Astrocyte of the cerebellum (primary cell): ENCODE measurements around the gene PLA2G4D.

ENCODE experiments used
- DNase-seq: peaks from one replicate; pipeline ENCODE4 v3.0.0-alpha.2; 2011; ENCODE audit warnings: low read depth
- H3K4me3 ChIP-seq: 2 replicates; pipeline ENCODE4 v1.5.1; 2011; ENCODE audit warnings: mild to moderate bottlenecking, low read depth, low read length, moderate library complexity
- in situ Hi-C: cut with HindIII; loops from 2 replicates; pipeline ENCODE4 v1.10.0; 2017; ENCODE audit warnings: low sequenced_read_pairs
- TF ChIP-seq, protein P1 (sequence below): IDR thresholded peaks from 2 replicates; pipeline ENCODE4 v1.5.1; 2012; ENCODE audit warnings: low read length, low read depth, moderate library complexity, mild to moderate bottlenecking; ENCODE audit errors: missing control alignments

PLA2G4D gene

GRCh38 chr15:42083916-42084315, 10.4 kb downstream of the PLA2G4D start:
- in situ Hi-C loops: no loop called here
- no peak overlapping the region for H3K4me3 ChIP-seq
- TF ChIP-seq, protein P1, sequence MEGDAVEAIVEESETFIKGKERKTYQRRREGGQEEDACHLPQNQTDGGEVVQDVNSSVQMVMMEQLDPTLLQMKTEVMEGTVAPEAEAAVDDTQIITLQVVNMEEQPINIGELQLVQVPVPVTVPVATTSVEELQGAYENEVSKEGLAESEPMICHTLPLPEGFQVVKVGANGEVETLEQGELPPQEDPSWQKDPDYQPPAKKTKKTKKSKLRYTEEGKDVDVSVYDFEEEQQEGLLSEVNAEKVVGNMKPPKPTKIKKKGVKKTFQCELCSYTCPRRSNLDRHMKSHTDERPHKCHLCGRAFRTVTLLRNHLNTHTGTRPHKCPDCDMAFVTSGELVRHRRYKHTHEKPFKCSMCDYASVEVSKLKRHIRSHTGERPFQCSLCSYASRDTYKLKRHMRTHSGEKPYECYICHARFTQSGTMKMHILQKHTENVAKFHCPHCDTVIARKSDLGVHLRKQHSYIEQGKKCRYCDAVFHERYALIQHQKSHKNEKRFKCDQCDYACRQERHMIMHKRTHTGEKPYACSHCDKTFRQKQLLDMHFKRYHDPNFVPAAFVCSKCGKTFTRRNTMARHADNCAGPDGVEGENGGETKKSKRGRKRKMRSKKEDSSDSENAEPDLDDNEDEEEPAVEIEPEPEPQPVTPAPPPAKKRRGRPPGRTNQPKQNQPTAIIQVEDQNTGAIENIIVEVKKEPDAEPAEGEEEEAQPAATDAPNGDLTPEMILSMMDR: no peak
- no peak for DNase-seq

DNA sequence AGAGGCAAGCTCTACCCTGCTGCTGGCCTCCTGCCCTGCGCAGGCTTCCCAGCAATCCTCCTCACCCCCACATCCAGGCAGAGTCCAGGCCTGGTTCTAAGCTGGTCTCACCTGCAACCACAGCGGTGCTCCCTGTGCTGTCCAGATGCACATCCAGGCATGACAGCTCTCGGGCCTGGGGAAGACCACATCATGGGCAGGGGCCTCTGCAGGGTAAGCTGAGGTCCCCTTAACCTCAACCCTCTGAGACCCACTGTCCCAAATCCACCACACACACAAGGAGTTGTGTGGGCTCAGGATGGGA, 10.8 kb downstream of the PLA2G4D start:
- in situ Hi-C loops: no loop called here

DNA sequence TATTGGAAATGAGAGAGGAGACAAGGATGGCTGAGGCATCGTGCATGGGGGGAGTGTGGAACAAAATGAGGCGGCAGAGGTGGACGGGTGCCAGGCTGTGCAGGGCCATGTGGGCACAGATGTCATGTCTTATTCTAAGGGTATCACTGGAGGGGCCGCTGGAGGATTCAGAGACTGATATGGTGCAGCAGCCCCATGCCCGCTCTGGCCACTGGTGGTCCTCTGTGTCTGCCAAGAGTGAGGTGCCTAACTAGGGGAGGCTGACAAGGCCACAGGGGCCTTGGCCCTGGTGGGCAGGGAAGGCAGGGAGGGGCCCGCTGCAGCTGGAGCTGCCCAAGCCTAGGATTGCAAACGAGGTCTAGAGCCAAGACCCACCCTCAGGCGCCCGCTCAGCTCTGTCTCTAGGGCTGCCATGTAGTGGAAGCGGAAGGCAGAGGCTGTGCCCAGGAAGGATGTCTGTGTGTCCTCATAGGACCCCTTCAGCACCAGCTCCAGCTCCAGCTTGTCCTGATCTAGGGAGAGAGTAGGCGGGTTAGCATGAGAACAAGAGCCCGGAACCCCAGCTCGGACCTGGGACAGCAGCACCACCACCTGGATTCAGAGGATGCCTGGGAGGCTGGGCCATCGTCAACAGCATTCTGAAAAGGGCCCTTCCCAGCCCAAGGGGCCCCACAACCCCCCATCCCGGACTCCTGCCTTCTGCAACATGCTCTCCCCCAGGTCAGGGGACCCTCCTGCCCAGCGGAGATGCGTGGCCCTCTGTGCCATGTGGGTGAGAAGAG, 11.3 kb downstream of the PLA2G4D start:
- no peak overlapping the region for H3K4me3 ChIP-seq
- in situ Hi-C loops: no loop called here
- DNase-seq: no peak
- TF ChIP-seq, protein P1: no peak

More for the DNA sequence above, 10.8 kb downstream of the PLA2G4D start:
- no peak for DNase-seq
- no peak overlapping the region for H3K4me3 ChIP-seq
- TF ChIP-seq, protein P1: no peak

DNA sequence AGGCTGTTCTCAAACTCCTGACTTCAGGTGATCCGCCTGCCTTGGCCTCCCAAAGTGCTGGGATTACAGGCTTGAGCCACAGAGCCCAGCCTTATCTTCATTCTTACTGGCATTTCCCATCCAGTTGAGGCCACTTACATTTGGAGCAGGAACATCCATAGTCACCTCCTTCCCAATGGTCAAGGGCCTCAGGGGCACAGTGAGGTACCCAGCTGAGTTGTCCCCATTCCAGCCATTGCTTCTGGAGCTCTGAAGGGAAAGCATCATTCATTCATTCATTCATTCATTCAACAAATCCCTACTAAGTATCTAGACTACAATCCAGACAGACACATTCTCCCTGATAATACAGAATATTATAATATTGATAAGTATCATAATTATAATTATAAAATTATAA, 12.2 kb downstream of the PLA2G4D start:
- in situ Hi-C loops: no loop called here
- no peak overlapping the region for H3K4me3 ChIP-seq
- TF ChIP-seq, protein P1: no peak
- no peak for DNase-seq

DNA sequence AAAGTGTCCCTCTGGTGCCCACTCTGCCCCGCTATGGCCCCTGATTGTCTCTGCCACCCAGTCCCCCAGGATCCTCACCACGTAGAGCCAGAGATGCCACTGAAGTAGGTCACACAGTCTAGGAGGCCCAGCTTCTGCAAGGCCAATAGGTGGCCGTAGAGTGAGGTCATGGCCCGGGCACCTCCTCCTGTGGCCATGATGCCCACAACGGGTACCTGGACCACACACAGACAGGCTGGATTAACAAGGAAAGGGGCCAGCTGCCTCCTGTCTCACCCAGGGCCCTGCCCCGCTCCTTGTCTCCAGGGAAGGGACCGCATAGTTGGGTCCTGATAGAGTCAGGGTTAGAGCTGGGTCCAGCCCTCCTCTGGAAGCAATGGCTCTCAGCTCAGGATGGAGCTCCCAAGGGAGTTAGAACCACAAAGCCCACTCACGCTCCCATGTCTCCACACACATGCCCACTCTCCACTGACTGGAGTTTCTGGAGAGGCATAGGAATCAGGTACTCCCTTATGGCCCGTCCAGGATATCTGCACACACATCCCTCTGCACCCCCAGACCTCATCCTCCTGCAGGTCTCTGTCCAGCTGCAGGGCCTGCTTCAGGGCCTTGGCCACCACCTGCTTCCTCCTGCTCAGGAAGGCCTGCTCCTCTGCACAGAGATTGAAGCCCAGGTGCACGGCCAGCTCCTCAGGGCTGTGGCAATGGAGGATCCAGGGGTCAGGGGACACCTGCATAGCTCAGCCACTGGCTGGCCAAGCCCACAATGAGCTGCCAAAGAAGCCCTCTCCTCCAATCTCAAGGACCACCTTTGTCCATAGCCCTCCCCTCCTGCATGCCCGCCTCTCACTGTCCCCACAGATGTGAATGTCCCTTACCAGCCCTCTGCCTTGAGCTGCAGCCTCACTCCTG, 13.2 kb downstream of the PLA2G4D start:
- TF ChIP-seq, protein P1: no peak
- H3K4me3 ChIP-seq: no peak overlapping the region
- in situ Hi-C loops: no loop called here
- no peak for DNase-seq

GRCh38 chr15:42080186-42080918, 14.0 kb downstream of the PLA2G4D start:
- TF ChIP-seq, protein P1: no peak
- in situ Hi-C loops: no loop called here
- no peak for DNase-seq
- H3K4me3 ChIP-seq: no peak overlapping the region
